HG03135 (cell line): ENCODE measurements around the gene SOWAHA.
"Not testable (repeated sequence)": the region's sequence is repeated elsewhere in the genome, so short reads cannot be mapped to it uniquely, and the experiment has no call there.

Experiments
- ATAC-seq: cut with Tn5 transposase; IDR thresholded peaks from one replicate; pipeline ENCODE4 v1.9.1; 2021; ENCODE audit warnings: mild to moderate bottlenecking, moderate library complexity; ENCODE audit not compliant: unreplicated experiment

The SOWAHA gene

DNA sequence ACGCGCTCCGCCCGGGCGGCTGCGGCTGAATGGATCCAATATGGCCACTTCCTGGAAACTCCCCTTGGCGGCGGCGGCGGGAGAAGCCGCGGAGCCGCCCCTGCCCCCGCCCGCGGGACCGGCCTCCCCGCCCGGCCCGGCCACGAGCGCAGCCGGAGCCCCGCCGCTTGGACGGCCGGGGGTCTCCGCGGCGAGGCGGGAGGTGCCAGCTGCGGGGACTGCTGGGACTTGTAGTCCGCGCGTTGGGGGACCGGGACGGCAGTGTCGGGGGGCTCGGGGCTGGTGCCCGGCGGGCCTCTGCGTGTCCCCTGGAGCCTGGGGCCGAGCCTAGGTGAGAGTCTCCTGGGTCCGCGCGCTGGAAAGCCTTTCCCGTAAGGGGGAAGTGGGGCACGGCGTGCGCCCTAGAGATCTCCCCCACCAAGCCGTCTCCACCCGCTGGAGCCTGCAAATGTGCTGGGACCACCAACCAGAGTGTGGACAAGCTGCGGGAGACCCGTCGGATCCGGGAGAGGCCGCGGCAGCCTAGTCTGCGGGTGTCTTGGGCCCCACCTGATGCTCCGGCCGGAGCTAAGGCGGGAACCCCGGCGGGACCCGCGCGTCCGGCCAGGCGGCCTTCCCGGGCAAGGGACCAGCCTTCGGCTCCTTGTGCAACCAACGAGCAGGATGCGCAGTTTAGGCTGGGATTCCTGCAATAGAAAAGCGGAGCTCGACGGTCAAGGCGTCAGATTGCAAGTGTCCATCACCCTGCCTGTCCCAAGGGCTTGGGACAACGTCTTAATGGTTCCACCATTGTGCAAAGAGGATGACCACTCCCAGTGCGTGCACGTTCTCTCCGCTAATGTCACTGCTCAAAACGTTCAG, 35.7 kb upstream of the SOWAHA start, which contains the start of gene SEPTIN8:
Gene SEPTIN8, minus strand, starts transcription at position 31 of the 861 bp plus-strand sequence. CDS start 102 bp downstream, outside the sequence.
- ATAC-seq = peak; percentile 54

DNA sequence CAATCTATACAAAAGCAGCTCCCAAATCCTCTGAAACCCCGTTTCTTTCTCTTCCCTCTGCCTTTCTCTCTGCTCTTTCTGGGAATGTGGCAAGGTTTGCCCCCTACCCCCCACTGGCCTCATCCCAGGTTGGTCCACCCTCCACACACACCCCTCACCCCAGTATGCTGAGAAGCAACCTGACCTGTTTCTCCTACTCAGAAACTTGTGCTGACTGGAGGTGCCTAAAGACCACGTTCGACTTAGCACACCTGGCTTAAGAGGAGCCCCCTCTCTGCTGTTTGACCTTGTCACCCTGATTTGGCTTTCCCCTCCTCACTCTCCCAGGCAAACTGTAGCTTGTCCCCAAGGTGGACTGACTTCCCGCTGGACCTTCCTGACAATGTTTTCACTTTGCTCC, 35.0 kb upstream of the SOWAHA start:
- ATAC-seq = no peak

DNA sequence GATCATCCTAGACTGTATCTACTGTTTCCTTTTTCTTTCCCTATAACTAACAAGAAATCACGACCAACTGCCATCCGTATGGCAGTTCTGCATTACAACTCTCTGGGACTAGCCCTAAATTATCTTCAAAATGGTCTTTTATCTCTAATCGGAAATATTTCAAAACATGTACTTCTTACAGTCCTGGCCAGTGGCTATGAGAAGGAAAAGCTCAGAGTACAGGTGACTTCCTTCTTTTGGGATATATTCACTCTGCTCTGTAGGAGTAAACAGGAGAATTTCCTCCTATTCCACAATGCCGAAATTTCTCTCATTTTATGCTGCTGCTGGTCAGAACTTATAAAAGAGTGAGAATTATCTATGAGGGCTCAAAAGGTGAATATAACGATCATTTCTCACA, 34.2 kb upstream of the SOWAHA start:
- no peak for ATAC-seq

DNA sequence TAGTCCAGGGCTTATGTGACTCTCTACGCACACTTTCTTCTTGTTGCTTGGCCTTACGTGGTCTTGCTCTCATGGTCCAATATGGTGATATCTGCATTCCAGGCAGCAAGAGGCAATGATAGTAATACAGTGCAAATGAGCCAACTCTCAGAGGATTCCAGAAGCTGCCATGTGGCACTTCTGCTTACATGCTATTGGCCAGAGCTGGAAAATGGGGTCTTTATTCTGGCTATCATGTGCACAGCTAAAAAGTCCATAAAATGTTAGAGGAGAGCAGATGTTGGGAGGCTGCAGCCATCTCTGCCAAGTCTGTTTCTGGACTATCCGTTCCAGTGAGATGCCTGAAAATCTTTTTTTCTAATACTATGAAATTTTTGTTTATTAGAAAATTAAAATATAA, 33.1 kb upstream of the SOWAHA start:
- no peak for ATAC-seq

DNA sequence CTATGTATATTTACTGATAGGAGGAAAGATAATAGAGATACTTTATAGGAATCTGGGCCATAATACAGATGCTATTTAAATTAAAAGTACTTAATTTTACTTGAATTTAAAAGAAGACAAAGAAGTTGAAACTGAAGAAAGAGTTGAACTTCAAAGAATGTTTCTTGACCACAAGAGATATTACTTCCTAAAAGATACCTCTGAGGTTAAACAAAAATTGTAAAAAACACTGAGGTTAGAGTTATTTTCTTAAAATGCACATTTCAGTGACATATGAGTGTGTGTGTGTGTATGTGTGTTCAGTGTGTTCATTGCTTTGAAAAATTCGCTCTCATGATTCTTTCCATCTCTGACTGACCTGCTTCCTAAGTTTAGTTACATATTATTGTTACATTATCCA, 32.5 kb upstream of the SOWAHA start:
- ATAC-seq = no peak

DNA sequence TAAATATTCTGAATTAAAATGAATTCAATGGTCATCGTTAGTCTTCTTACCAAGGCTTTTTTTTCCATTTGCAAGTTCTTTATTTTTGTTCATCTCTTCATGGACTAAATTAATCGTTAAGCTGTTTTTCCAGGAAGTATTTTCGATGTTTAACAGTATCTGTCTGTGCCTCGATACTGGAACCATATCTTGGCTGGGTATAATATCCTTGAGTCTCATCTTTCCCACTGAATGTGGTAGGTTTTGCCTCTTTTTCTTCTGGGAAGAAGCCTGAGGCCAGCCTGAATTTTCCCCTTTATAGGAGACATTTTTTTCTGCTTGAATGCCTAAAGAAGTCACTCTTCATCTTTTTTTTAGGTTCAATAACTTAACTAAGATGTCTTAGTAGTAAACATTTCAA, 32.1 kb upstream of the SOWAHA start:
- no peak for ATAC-seq

DNA sequence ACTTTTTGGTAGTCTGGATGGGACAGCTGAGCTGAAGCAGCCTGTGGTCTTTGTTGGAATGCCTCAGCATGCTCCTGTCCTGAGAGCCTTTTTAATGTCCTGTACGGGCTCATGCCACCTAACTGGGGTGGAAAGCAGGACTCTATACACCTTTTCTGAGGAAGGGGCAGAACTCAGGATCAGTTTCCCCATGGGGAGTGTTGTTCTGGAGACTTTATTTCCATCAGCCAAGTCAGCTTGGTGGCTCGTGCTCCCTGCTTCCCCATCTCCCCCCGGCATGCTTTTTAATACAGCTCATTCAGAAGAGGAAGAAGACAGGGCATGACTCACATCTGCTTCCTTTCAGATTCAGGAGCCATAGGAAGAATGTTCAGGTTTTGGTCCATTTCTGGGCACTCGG, 31.0 kb upstream of the SOWAHA start:
- no peak for ATAC-seq

DNA sequence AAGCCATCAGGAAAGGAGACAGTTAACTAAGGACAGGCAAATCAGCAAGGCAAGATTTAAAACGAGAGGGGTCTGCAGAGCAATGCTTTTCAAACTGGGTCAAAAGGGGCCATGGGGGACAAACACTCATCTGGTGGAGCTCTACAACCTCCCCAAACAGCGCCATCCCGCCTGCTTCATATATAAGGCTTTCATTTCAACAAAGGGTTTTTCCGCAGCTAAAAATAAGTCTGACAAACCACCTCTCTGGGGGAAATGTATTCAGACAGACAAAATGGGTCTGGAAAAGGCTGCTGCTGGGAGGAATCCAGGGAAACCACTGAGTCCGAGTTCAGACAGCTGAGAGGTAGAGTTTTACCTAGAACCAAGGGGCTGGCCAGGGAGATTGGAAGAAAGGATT, 27.7 kb upstream of the SOWAHA start:
- ATAC-seq = no peak

DNA sequence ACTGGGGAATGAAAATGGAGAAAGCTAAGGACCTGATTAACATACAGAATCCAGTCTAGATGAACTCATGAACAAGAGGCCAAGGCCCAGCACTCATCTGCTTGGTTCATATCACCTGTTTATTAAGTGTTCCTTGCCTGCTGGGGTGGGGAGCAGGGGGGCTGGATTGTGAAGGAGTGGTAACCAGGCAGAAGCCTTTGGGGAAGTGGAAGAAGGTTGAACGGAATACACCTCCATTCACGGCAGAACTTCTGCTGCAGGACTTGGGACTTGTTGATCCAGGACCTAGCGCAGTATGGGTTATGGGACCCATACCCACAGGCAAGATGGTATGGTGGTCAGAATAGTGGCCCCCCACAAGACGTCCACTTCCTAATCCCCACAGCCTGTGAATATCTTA, 27.2 kb upstream of the SOWAHA start:
- no peak for ATAC-seq

DNA sequence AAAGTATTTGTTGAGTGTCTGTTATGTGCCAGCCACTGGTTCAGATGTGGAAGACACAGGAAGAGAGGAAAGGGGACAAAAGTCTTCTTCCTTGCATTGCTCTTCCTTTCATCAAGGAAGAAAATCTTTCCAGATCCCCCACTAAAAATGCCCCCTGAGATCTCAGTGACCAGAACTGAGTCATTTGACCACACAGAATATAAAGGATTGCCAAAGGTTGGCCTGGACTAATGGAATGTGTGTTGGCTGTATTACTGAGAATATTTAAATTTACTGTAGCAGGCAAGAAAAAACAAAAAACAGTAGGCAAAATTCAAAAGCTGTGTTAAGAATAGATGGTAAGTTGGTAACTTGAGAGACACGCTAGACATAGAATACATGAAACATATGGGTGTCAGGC, 26.0 kb upstream of the SOWAHA start:
- ATAC-seq = no peak

DNA sequence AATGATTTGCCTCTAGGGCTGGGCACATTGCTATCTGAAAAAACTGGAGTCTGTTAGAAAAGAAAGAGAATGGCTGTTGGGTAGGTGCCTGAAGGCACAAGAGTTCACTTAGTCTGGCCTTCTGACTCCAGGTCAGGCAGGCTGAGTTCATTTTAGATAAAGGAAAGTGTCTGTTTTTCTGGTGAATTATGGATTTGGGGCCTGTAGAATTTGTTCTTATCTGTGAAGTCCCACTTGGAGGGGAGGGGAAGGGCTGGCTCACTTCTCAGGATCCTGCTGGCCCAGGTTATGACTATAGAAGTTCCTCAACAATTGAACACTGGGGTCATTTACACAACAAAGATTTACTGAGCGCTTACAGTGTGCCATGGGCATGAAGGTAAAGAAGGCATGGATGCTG, 24.6 kb upstream of the SOWAHA start:
- ATAC-seq = no peak

DNA sequence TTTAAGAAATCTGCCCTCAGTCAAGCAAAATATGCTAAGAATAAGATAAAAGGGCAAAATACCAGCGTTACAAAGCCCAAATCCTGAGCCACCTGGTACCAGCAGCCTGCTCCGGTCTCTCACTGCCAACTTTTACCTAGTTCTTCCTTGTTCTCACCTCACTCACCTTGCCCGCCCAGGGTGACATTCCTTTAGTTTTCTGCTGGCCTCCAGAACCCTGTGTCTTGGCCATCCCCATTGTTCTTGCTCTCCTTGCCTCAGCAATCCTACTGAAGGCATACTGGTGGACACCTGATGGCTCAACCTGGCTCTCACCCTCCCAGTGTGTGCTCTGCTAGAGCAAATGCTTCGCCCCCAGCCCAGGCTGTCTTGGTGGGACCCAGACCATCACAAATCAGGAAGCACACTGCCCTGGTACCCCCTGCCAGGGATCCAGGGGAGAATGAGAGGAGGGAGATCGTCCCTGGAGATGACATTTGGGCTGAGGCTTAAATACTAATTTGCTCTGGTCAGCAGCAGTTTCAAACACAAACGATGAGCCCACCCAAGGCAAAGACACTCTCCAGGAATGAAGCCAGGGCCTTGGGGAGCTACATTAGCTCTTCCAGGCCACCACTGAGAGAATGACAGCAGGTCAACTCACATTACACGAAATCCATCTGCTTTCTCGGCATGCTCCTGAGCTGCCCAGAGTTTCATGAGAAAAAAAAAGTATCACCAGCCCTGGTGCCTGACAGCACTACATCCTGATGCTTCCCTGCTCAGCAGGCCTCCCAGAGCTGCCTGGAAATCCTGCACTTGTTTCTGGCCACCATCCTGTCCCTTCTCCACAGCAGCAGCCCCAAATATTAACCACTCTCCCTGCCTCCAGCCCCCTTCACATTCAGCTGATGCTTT, 23.9 kb upstream of the SOWAHA start:
- ATAC-seq = no peak

DNA sequence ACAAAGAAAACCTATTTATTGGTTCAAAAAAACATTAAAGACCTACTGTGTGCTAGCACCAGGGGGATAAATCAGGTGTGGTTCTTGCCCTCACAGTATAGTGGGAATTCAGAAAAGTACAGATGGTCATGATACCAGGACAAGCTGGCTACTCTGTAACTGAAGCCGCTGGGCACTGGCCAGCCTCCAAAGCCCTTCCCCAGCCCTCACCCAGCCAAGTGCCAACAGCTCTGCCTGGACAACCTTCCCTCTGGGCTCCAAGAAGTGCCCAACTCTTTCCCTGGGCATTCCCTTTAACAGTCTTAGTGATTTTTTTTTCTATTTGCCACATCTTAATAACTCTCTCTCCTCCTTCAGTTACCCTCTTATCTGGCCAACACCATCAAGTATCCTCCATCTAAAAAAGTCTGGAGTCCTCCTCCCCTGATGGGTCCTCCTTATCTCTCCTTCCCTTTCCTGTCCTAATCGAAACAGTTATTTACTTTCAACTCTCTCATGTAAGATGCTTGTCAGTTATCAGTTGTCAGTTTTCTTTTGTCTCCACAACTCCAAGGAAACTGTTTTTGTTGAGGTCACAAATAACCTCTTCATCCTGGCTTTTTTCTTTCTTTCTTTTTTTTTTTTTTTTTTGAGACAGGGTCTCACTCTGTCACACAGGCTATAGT, 22.8 kb upstream of the SOWAHA start:
- ATAC-seq = no peak

DNA sequence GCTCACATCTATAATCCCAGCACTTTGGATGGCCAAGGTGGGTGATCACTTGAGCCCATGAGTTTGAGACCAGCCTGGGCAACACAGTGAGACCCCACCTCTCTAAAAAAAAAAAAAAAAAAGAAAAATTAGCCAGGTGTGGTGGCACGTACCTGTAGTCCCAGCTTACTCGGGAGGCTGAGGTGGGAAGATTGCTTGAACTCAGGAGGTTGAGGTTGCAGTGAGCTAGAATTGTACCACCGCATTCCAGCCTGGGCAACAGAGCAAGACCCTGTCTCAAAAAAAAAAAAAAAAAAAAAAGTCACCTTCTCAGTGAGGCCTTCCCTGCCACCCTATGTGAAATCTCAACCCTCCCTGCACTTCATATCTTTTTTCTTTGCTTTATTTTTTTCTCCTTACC, 22.1 kb upstream of the SOWAHA start:
- no peak for ATAC-seq

DNA sequence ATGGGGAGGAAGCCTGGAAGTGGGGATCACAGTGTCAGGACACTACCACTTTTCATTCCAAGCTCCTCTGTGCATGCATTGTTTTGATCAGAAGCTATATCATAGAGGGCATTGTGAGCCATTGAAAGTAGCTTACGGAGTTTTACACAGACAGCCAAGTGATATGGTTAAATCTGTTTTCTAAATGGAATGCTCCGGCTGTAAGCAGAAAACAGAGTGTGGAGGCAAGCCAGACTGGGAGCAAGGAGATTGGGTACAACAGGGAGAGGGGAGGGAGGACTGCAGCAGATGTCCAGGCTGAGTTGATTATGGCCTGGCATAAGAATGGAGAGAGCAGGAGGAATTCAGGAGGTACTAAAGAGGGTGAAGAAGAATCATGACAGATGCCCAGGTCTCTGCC, 15.5 kb upstream of the SOWAHA start:
- no peak for ATAC-seq

DNA sequence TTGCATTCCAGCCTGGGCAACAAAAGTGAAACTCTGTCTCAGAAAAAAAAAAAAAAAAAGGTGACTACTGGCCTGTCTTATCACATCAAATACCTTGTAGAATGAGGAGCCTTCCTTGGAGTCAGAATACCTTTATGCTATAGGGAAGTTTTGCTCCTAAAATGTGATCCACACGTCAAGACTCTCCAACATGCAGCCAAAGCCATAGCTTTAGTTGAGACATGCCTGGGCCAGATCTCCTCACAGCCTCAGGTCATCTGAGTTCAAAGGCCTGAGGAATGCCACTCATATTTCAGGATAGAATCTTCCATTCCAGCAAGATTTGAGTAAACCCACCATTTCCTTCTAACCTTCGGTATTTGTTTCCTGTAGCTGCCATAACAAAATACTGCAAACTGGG, 13.7 kb upstream of the SOWAHA start:
- ATAC-seq = no peak

DNA sequence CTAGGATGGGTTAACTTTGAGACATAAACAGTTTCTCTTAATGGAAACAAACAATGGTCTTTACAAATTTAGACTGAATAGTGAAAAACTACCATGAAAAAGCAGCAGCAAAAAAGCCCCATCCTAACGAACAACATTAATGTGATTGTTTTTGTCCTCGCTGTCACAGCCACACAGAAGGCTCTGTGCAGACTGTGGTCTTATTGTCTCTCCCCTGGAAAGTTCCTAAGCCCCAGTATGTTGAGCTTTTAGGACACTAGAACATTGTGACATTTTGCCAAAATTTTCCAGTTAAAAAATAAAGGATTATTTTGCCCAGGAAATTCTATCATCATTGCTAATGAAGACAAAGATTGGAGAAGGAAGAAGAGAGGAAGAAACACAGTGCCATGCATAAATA, 12.6 kb upstream of the SOWAHA start:
- no peak for ATAC-seq

DNA sequence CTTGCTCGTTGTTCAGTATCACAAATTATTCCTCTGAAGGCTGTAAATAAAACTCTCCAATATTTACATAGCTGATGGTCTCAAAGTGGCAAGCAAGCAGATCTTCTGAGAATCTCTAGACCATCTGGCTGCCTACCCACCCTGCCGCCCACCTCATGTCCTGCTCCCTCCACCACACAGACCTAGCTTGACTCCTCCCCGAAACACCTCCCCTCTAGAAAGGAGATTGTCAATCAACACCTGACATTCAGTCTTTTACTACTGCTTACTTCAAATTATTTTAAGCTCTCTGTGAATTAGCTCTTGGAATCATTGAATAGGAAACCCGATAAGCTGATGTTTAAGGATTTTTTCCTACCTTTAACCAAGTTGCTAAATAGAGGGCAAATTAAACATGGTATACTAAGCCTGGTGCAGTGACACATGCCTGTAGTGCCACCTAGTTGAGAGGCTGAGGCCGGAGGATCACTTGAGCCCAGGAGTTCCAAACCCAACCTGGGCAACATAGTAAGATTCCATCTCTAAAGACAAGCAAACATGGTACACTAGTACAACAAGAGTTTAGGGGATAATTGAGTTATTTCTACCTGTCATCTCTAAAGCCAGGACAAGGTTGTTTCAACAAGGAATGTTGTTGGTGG, 10.9 kb upstream of the SOWAHA start:
- ATAC-seq = no peak

DNA sequence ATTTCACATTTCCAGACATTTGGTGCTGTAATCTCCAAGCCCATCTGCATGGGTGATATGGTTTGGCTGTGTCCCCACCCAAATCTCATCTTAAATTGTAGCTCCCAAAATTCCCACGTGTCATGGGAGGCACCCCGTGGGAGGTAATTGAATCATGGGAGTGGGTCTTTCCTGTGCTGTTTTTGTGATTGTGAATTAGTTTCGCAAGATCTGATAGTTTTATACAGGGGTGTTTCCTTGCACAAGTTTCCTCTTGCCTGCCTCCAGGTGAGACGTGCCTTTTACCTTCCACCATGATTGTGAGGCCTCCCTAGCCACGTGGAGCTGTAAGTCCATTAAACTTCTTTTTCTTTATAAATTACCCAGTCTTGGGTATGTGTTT, 10.4 kb upstream of the SOWAHA start:
- ATAC-seq = not testable (repeated sequence)

DNA sequence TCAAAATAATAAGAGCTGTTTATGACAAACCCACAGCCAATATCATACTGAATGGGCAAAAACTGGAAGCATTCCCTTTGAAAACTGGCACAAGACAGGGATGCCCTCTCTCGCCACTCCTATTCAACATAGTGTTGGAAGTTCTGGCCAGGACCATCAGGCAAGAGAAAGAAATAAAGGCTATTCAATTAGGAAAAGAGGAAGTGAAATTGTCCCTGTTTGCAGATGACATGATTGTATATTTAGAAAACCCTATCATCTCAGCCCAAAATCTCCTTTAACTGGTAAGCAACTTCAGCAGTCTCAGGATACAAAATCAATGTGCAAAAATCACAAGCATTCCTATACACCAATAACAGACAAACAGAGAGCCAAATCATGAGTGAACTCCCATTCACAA, 8.9 kb upstream of the SOWAHA start:
- not testable (repeated sequence) for ATAC-seq

DNA sequence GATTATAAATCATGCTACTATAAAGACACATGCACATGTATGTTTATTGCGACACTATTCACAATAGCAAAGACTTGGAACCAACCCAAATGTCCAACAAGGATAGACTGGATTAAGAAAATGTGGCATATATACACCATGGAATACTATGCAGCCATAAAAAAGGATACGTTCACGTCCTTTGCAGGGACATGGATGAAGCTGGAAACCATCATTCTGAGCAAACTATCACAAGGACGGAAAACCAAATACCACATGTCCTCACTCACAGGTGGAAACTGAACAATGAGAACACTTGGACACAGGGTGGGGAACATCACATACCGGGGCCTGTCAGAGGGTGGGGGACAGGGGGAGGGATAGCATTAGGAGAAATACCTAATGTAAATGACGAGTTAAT, 7.2 kb upstream of the SOWAHA start:
- ATAC-seq = not testable (repeated sequence)
